Activated CD4-positive, alpha-beta T cell treated with anti-CD3 and anti-CD28 coated beads for 4 hours (primary cell): ENCODE results near the gene PTP4A2.

Experiments
- DNase-seq, 2 donors: peaks; one replicate each; pipeline ENCODE4 v3.0.0-alpha.2; 2020

Gene PTP4A2

GRCh38 chr1:31883357-31883942 is 54.7 kb downstream of the PTP4A2 start:
- no peak for DNase-seq

GRCh38 chr1:31881688-31882000 is 56.5 kb downstream of the PTP4A2 start:
- DNase-seq: no peak

- DNase-seq: no peak
These were observed 57.0 kb downstream of the PTP4A2 start for GRCh38 chr1:31880957-31881687.

- no peak for DNase-seq
These were observed 58.1 kb downstream of the PTP4A2 start for GRCh38 chr1:31879981-31880608.

- DNase-seq: no peak
These were observed 60.1 kb downstream of the PTP4A2 start for GRCh38 chr1:31878058-31878457.

GRCh38 chr1:31877544-31877943 is 60.6 kb downstream of the PTP4A2 start:
- no peak for DNase-seq

- no peak for DNase-seq
These were observed 62.4 kb downstream of the PTP4A2 start for GRCh38 chr1:31875636-31876236.

GRCh38 chr1:31874942-31875341 is 63.2 kb downstream of the PTP4A2 start:
- no peak for DNase-seq

- no peak for DNase-seq
These were observed 65.2 kb downstream of the PTP4A2 start for GRCh38 chr1:31872658-31873636.

- no peak for DNase-seq
These were observed 66.5 kb downstream of the PTP4A2 start for GRCh38 chr1:31871703-31872102.

GRCh38 chr1:31870086-31870736 is 68.0 kb downstream of the PTP4A2 start:
- no peak for DNase-seq

- no peak for DNase-seq
These were observed 68.7 kb downstream of the PTP4A2 start for GRCh38 chr1:31869449-31869848.

- no peak for DNase-seq
These were observed 69.3 kb downstream of the PTP4A2 start for GRCh38 chr1:31868862-31869261.

- DNase-seq: no peak
These were observed 70.6 kb downstream of the PTP4A2 start for GRCh38 chr1:31867546-31867945.

GRCh38 chr1:31866450-31867032 is 71.6 kb downstream of the PTP4A2 start:
- no peak for DNase-seq

GRCh38 chr1:31865728-31866449 is 72.3 kb downstream of the PTP4A2 start:
- DNase-seq: no peak

GRCh38 chr1:31862071-31862470 is 76.1 kb downstream of the PTP4A2 start:
- DNase-seq: no peak

GRCh38 chr1:31861346-31861745 is 76.8 kb downstream of the PTP4A2 start:
- DNase-seq: no peak

- DNase-seq: no peak
These were observed 77.6 kb downstream of the PTP4A2 start for GRCh38 chr1:31860581-31860980.

- no peak for DNase-seq
These were observed 78.4 kb downstream of the PTP4A2 start for GRCh38 chr1:31859719-31860118.

GRCh38 chr1:31859044-31859443 is 79.1 kb downstream of the PTP4A2 start:
- DNase-seq: no peak
